Measurements from ENCODE around the gene MTMR1.

MTMR1 gene

DNA sequence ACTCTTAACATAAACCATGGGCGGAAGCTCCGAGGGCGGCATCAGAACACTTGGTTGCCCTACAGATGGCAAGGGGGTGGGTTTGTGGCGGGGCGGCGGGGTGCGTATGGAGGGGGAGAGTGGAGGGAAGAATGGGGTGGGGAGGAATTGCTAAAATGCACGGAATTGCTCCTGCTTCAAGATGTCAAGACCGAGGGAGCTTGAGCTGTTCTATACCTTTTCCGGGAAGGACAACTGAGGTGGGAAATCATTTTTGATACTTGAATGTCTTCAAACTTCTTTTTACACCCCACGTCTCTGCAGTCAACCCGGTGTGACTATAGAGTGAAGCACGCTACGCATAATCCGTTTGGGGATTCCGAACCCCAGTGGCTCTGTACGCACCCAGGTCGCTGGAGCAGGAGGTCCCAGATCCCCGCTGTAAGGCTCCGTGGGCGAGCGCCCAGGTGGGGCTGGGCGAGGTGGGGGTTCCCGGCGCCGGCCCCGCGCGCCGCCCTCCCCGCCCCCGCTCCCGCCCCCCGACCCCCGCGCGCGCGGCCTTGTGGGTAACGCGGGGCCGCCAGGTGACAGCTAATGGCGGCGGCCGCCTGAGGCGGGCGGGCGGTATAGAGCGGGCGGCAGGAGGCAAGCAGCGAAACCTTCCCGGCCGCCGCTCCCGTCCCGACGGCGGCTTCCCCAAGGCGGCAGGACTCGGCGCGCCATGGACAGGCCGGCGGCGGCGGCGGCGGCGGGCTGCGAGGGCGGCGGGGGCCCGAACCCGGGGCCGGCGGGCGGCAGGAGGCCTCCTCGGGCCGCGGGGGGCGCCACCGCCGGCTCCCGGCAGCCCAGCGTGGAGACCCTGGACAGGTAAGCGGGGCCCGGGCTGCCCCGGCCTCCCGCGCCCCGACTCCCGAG lies at the start of gene MTMR1:
TSS of gene MTMR1 (plus strand) at position 566 of the 894 bp plus-strand sequence. CDS start at position 701, 135 bp downstream.
- FAIRE-seq, result no peak
- peak; percentile 25 for DNase-seq (ENCODE audit: insufficient read length, low spot score)
- TF ChIP-seq, protein P1, sequence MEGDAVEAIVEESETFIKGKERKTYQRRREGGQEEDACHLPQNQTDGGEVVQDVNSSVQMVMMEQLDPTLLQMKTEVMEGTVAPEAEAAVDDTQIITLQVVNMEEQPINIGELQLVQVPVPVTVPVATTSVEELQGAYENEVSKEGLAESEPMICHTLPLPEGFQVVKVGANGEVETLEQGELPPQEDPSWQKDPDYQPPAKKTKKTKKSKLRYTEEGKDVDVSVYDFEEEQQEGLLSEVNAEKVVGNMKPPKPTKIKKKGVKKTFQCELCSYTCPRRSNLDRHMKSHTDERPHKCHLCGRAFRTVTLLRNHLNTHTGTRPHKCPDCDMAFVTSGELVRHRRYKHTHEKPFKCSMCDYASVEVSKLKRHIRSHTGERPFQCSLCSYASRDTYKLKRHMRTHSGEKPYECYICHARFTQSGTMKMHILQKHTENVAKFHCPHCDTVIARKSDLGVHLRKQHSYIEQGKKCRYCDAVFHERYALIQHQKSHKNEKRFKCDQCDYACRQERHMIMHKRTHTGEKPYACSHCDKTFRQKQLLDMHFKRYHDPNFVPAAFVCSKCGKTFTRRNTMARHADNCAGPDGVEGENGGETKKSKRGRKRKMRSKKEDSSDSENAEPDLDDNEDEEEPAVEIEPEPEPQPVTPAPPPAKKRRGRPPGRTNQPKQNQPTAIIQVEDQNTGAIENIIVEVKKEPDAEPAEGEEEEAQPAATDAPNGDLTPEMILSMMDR (IDR thresholded peaks at IDR 0.05; ENCODE audit: insufficient read depth, missing control alignments), result no peak

DNA sequence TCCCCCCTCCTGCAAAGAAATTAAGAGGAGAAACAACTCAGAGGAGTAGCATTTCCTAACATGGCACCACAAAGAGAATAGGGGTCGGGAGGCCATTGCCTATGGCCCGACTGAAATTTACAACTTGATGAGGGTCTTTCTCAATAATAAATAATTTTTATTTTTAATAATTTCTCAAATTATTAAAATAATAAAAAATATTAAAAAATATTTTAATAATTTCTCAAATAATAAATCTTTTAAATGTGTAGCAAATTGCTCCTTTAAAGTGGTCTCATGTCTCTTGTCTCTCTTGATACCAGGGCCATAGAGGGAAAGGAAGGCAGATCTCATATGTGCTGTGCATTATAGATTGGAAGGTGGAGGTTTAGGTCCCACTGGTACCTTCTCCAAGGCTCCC lies 49.2 kb upstream of the MTMR1 start:
- TF ChIP-seq, protein P1 (IDR thresholded peaks at IDR 0.05; ENCODE audit: insufficient read depth, missing control alignments), result no peak
- DNase-seq (ENCODE audit: insufficient read length, low spot score), result no peak
- FAIRE-seq, result no peak

DNA sequence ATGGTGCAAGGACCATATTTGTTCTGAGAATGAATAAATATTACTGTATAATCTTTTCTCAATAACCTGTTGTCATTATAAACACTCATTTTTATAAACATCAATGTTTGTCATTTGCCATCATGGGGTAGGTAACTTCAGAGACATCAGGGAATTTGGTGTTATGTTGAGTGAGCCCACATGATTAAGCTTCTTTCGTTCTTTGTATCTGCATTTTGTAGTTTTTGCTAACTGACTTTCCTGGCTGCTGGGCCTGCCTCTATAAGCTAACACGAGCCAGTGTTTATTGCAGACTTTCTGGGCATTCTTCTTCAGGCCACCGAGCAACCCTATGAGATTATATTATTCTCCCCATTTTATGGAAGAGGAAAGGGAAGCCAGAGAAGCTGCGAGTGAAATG lies 48.8 kb upstream of the MTMR1 start:
- no peak for FAIRE-seq

DNA sequence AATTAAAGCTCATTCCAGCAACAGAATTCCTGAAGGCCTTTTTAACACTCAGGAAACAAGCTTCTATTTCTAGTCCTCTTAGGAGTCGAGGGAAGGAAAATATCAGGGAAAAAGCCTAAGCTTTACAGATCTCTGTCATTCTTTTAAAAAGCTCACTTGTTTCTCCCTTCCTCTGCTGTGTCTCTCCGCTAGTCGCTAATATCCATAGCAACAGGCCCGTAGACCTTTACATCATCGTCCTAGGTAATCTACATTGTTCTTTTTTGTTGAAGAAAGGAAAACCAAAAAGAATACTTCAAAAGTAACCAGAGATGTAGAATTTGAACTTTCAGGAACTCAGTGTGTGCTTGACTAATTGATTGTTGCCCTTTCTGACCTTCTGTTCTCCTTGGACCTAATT lies 45.9 kb upstream of the MTMR1 start:
- DNase-seq (ENCODE audit: insufficient read length, low spot score) (no peak), FAIRE-seq (no peak)
- TF ChIP-seq, protein P1 (IDR thresholded peaks at IDR 0.05; ENCODE audit: insufficient read depth, missing control alignments), result no peak

More for the DNA sequence above, 48.8 kb upstream of the MTMR1 start:
- DNase-seq (ENCODE audit: insufficient read length, low spot score), result no peak
- TF ChIP-seq, protein P1 (IDR thresholded peaks at IDR 0.05; ENCODE audit: insufficient read depth, missing control alignments), result no peak

DNA sequence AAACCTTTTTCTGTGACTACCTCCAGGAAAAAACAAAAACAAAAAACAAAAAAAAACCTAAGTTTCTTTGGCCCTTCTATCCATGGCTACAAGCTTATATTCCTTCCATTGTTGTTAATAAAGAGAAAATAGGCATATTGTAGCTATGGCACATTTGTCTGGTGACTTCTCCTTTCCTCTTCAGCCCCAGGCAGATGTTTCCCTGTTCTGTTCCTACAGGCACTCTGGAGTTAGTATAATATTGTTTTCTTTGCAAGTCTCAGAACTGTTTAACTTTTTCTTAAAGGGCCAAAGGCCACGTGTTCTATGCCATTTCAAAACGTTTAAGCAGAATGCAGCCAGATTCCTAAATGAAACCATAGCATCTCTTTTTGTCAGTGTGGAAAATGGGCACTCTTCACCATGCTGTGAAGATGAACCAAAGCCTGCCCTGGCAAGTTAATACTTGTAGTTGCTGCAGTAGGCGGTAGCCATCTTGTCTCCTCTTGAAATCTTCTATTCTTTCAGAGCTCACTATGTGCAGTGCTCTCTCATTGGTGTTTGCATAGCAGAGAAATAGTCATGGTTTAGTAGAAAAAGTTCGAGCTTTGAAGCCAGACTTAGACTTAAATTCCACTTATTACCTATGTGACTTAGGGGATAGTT lies 44.8 kb upstream of the MTMR1 start:
- no peak for DNase-seq (ENCODE audit: insufficient read length, low spot score)
- TF ChIP-seq, protein P1 (IDR thresholded peaks at IDR 0.05; ENCODE audit: insufficient read depth, missing control alignments), result no peak
- FAIRE-seq, result no peak

DNA sequence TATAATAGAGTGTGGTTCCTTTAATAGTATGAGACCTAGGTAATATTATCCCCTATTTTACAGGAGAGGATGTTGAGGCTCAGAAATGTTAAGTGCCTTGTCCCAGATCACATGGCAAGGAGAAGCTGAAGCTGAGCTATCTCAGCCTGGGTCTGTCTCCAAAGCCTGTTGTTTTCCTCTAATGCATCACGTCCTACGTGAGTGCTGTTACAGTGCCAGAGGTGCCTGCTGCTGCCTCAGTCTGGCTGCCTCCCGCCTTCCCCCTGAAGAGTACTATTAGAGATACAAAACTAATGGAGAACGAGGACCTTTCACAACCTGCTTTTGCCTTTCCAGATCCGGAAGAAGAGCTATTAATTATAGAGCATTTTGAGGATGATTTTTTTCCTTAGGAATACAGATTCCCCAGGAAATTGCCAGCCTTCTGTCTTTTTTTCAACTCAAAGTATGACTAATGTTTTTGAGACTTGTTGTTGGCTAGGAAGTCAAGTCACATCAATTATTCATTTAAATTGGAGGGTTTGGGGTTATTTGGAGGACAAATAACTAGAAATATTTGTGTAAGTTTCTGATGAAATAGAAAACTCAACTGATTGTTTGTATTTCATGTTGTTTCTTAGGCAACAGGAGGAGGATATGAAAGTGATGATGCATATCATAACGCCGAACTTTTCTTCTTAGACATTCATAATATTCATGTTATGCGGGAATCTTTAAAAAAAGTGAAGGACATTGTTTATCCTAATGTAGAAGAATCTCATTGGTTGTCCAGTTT lies 43.9 kb upstream of the MTMR1 start:
- DNase-seq (ENCODE audit: insufficient read length, low spot score), result no peak
- no peak for FAIRE-seq
- TF ChIP-seq, protein P1 (IDR thresholded peaks at IDR 0.05; ENCODE audit: insufficient read depth, missing control alignments), result no peak

Data from D721Med (cell line).